RKO (cell line): ENCODE results near the gene CCDC6.
A peak's percentile ranks its signal among the peaks of the same experiment; 100 is the strongest.
"Not testable (repeated sequence)": the region's sequence is repeated elsewhere in the genome, so short reads cannot be mapped to it uniquely, and the experiment has no call there.

Source experiments
- DNase-seq: peaks from one replicate; pipeline ENCODE4 v3.0.0-alpha.2; 2016; ENCODE audit warnings: low spot score

CCDC6 gene

GRCh38 chr10:59880971-59881510 lies 25.3 kb downstream of the CCDC6 start:
- no peak for DNase-seq

DNA sequence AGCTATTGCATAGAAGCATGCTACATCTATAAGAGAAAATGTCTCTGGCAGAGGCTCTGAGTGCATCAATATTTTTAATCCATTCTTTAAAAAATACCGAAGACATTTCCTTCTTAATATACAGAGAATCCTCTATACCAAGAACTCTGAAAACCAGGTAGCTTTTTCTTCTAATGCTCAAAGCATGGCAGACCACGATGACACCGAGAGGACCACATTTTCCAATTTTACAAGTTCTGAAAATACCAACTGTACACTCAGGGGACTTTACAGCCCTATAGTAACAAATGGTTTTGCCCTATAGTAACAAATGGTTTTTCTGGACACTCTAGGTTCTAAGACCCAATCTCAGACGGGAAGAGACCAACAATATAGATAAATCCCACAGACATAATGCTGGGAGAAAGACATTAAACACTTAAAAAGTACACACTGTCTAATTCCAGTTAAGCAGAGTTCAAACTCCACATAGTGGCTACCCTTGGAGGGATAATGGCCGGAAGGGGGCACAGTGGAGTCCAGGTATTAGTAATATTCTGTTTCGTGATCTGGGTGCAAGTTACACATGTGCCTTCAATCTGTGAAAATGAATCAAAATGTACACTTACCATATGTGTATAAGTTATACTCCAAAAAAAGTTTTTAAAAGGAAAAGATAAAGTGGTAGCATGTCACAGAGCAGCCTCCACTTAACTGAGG lies 26.2 kb downstream of the CCDC6 start:
- no peak for DNase-seq

GRCh38 chr10:59879363-59879913 lies 26.9 kb downstream of the CCDC6 start:
- no peak for DNase-seq

GRCh38 chr10:59878915-59879314 lies 27.4 kb downstream of the CCDC6 start:
- no peak for DNase-seq

- DNase-seq, result no peak
Measured at GRCh38 chr10:59878289-59878688, 28.1 kb downstream of the CCDC6 start.

DNA sequence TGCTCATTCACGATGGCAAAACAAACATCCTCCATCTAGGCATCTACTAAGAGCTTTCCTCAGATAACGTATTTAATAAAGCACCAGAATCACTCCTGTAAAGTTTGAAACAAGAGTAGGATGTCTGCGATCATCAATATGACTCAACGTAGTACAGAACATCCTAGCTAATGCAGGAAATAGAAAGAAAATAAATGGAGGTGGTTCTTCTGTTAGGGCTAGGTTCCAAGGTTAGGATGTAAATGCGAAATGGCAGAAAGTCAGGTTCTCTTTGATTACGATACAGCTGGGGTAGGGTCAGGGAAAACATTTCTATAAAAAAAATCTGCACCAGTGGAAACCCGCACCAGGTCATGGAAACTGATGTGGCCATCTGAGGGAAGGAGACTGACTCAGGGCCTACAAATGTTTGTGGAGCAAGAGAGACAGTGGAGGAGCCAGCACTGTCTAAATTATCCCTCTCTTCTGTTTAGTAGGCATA lies 29.1 kb downstream of the CCDC6 start:
- no peak for DNase-seq

DNA sequence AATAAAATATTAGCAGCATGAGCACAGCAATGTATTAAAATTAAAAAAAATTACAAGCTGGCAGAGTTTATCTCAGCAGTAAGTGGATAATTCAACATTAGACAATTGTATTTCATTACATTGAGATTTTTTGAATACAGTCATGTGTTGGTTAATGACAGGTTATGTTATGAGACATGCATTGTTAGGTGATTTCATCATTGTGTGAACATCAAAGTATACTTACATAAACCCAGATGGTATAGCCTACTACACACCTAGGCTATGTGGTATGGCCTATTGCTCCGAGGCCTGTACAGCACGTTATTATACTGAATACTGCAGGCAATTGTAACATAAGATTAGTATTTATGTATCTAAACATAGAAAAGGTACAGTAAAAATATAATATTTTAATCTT lies 29.7 kb downstream of the CCDC6 start:
- DNase-seq, result peak; percentile 7

GRCh38 chr10:59876208-59876607 lies 30.1 kb downstream of the CCDC6 start:
- not testable (repeated sequence) for DNase-seq

DNA sequence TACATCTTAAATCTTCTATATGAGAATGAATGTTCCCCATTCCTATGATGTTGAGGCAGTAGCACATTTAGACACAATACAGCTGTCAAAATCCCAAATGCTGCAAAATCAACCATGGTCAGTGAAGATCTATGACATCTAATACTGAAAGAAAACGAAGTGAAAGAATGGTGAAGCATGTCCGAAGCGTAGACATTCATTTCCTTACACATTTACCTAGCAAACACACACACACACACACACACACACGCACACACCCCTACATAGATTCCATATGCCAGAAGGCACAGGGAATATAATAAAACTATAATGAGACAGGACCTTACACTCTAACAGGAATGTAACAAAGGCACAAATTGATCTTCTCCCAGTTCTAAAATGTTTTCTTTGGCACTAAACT lies 32.5 kb downstream of the CCDC6 start:
- DNase-seq, result no peak

- DNase-seq, result no peak
Measured at GRCh38 chr10:59872892-59873463, 33.4 kb downstream of the CCDC6 start.

DNA sequence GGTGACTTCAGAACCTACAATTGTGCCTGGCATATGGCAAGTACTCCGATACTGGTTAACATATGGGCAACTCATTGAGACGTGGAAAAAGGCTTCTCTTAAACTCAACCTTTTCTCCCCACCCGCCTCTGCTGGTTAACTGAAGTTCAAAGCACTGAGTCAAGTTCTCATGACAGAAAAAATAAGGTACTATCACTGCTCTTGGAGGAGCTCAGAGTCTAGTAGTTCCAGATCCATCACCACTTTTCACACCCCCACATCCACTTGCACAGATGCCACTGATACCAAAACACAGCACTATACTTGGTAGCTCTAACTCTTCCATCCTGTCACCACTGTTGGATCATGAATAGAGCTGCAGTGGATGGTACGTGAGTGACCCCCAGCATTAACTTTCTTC lies 36.2 kb downstream of the CCDC6 start:
- no peak for DNase-seq

- DNase-seq, result no peak
Measured at GRCh38 chr10:59869594-59869940, 36.8 kb downstream of the CCDC6 start.

DNA sequence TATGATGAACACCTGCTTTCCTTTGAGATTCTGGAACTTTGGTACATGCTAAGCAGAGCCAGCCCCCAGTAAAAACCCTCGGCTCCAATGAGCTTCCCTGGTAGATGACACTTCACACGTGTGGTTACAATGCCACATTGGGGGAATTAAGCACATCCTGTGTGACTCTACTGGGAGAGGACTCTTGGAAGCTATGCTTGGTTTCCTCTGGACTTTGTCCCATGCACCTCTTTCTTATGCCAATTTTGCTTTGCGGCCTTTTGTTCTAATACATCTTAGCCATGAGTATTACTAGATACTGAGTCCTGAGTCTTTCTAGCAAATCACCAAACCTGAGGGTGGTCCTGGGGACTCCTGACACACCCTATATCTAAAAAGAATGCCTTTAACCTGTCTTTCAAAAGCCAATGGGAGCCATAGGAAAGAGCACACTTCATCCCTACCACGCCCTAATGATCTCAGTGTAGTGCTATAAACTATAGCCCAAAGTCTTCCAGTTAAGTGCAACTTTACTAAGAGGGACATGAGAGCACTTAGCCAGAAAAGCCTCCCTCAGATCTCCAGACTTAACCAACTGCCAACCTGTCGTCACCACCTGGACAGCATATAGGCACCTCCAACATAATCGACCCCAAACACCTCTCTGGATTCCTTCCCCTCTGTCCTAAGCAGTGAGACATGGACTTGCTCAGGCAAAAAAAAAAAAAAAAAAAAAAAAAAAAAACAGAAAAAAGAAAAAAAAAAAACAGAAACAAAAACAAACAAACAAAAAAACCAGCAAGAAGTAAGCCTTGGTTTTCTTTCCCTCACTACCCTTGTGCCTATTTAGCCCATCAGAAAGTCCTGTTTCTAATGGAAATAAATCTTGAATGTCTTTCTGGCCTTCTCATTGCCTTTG lies 37.4 kb downstream of the CCDC6 start:
- DNase-seq, result no peak

DNA sequence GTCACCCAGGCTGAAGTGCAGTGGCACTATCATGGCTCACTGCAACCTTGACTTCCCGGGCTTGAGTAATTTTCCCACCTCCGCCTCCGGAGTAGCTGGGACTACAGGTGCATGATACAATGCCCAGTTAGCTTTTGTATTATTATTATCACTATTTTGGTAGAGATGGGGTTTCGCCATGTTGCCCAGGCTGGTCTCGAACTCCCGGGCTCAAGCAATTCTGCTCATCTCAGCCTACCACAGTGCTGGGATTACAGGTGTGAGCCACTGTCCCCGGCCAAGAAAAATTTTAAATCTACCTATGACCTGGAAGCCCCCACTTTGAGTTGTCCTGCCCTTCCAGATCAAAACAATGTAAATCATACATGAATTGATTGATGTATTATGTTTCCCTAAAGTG lies 38.8 kb downstream of the CCDC6 start:
- no peak for DNase-seq

GRCh38 chr10:59865101-59865500 lies 41.3 kb downstream of the CCDC6 start:
- no peak for DNase-seq

DNA sequence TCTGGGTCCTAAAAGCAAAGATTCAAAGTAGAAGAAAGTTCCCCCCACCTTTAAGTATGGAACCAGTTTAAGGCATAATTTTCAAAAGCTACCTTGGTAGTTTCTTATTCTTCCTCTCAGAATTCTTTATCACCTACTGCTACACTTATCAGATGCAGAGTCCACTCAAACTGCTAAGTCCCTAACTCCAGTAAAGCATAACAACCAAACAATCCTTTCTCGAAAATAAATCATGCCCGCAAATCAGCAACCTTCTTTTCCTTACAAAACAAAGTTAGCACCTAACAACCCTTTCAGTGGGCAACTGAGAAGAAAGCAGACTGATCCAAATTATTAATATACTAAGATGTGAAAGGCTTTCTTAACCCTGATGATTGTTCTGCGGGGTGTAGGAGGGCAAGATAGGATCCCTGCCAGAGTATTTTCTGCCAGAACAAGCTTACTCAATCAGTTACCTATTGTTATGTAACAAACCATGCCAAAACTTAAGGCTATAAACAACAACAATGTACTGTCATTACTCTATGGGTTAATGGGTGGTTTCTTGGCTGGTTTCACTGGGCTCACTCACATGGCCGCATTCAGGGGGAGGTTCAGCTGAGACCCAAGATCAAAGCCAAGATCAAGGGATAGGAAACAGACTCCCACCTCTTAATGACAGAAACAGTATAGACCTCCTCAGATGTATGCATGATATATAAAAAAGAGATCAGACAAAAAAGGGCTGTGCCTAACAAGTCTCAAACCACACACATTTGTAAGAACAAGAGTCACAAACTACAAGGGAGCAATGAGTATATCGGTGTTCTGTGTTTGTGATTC lies 42.0 kb downstream of the CCDC6 start:
- DNase-seq, result no peak

DNA sequence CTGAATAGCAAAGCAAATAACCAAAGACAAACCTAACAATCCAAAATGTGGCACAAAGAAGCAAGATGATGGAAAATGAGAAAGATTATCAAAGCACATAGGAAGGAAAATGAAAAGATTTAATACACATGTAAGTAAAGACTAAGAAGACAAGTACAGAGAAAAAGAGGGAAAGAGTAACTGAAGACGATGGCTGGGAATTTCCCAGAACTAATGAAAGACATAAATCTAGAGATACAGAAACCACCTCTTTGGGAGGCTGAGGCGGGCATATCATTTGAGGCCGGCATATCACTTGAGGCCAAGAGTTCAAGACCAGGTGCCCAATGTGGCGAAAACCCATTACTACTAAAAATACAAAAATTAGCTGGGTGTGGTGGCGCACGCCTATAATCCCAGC lies 46.8 kb downstream of the CCDC6 start:
- no peak for DNase-seq

GRCh38 chr10:59857921-59858320 lies 48.4 kb downstream of the CCDC6 start:
- DNase-seq, result no peak

- DNase-seq, result no peak
Measured at GRCh38 chr10:59857049-59857448, 49.3 kb downstream of the CCDC6 start.

- no peak for DNase-seq
Measured at GRCh38 chr10:59856104-59856503, 50.3 kb downstream of the CCDC6 start.

- DNase-seq, result no peak
Measured at GRCh38 chr10:59854571-59854970, 51.8 kb downstream of the CCDC6 start.

DNA sequence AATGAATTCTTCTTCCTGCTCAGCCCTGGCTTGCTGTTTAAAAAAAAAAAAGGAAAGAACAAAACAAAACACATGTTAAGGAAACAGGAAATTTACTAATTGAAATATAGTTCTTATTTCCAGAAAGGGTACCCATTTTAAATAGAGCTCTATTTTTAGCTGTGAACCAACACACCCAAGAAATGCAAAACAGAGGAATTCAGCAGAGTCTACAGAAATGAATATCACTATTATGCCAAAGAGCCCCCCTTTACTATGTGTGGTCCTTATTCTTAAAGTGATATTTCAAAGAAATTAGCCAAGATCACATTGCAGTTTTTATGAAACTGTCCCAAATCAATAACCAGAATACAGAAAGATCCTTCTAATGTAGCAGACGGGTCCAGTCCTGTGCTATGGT lies 53.7 kb downstream of the CCDC6 start:
- DNase-seq, result no peak
